Gastroesophageal sphincter (tissue), 4 donors: ENCODE results near the gene TLCD1. TPM values are rescaled to one million over a fixed set of nuclear protein-coding genes. Genes with fewer than 3 reads are reported as not detected.

ENCODE experiments used
- ATAC-seq: fragments of 150-250 bp; one replicate; pipeline ENCODE4 v1.9.1; 2016; ENCODE audit warnings: mild to moderate bottlenecking, moderate library complexity
- H3K27ac ChIP-seq, 4 donors: fragments of 200-600 bp; sonication (generic) in 3 of 4; 1 replicate in 3 of 4; 2 replicates in 1 of 4; pipeline ENCODE4 v1.5.1; 2016 to 2019
- H3K27me3 ChIP-seq: fragments of 200-600 bp; sonication (generic); one replicate; pipeline ENCODE4 v1.5.1; 2019
- H3K36me3 ChIP-seq, 2 donors: fragments of 200-600 bp; sonication (generic); one replicate each; pipeline ENCODE4 v1.5.1; 2019; ENCODE audit warnings: control low read depth in 1 of 2
- H3K4me1 ChIP-seq, 3 donors: fragments of 200-600 bp; sonication (generic); 1 replicate in 2 of 3; 2 replicates in 1 of 3; pipeline ENCODE4 v1.5.1; 2016 to 2019; ENCODE audit warnings: control low read depth in 2 of 3
- H3K4me3 ChIP-seq, 2 donors: fragments of 200-600 bp; sonication (generic); one replicate each; pipeline ENCODE4 v1.5.1; 2019; ENCODE audit warnings: mild to moderate bottlenecking in 1 of 2, moderate library complexity in 1 of 2
- H3K9me3 ChIP-seq, 3 donors: fragments of 200-600 bp; sonication (generic); one replicate each; pipeline ENCODE4 v1.5.1; 2017 to 2019; ENCODE audit warnings: control low read depth in 2 of 3
- CTCF ChIP-seq, 4 experiments: fragments of 200-600 bp in 2 of 4; fragments of 450-650 bp in 2 of 4; sonication (generic) in 1 of 4; IDR thresholded peaks; one replicate each; pipeline ENCODE4 v1.5.1; 2017 to 2019; ENCODE audit warnings: antibody characterized with exemption in 4 of 4, mild to moderate bottlenecking in 2 of 4, moderate library complexity in 2 of 4
- EP300 ChIP-seq: sonication (generic); formaldehyde crosslinking; IDR thresholded peaks from one replicate; pipeline ENCODE4 v1.6.1; 2017; ENCODE audit warnings: antibody characterized with exemption, mild to moderate bottlenecking
- POLR2A ChIP-seq, 2 donors: fragments of 450-650 bp; IDR thresholded peaks; one replicate each; pipeline ENCODE4 v1.6.1; 2017; ENCODE audit warnings: antibody characterized with exemption in 2 of 2, mild to moderate bottlenecking in 2 of 2, moderate library complexity in 1 of 2
- POLR2AphosphoS5 ChIP-seq: sonication (generic); formaldehyde crosslinking; IDR thresholded peaks from one replicate; pipeline ENCODE4 v1.6.1; 2017; ENCODE audit warnings: antibody characterized with exemption
- WGBS, 2 donors: methylation state at CpG; one replicate each; pipeline ENCODE4 v1.1.5; 2018; ENCODE audit warnings: low coverage in 1 of 2; 5-methylcytosine and 5-hydroxymethylcytosine counted together
- small RNA-seq, 4 donors: library from RNA; depleted of rRNA; stranded (forward); fragments of <200 nt; gene quantifications; one replicate each; pipeline ENCODE3, GENCODE V24; 2016
- total RNA-seq, 4 donors: library from RNA; depleted of rRNA; stranded (reverse); fragments of >200 nt; gene quantifications; one replicate each; pipeline ENCODE4 v1.1.0, GENCODE V29; 2016

TLCD1 gene
- total RNA-seq, 4 donors from 2014 or later = 1.1 to 2.8 TPM; not detected in 2

- Histone ChIP-seq H3K36me3 (peaks cover 9 to 100% of the 10 kb centered on the region in 2 donors), H3K27me3 (no peaks in the 10 kb centered on the region), H3K27ac (no peak overlapping the region), H3K9me3 (no peaks in the 10 kb centered on the region), H3K4me3 (no peak overlapping the region), H3K4me1 (no peaks in the 10 kb centered on the region)
- TF ChIP-seq POLR2AphosphoS5 (no peak), POLR2A (IDR thresholded peaks at IDR 0.05) (no peak), EP300 (no peak), CTCF (IDR thresholded peaks at IDR 0.05) (no peak)
- 90 to 93% methylated on average over 2 to 5 of the region's 5 CpGs for WGBS, 2 donors
- ATAC-seq = no peak
Observed at GRCh38 chr17:28685366-28685765, 40.7 kb downstream of the TLCD1 start.

DNA sequence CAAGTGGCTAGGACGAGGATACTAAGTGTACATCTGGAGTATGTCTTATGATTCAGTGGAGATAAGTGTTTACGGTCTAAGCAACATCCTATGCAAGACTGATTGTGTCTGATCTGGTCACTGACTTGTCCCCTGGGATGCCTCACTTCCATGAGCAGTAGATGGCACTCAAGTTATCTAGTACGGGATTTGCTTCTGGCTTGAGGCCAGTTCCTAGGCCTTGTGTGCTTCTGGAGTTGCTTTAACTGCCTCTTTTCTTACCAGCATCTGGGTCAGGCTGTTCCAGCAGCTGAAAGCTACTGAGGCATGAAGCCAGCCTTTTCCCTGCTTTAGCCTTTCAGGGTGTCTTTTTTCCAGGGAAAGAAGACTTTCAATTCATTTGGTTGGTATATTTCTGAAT is 41.1 kb downstream of the TLCD1 start:
- ATAC-seq = no peak
- Histone ChIP-seq H3K9me3 (no peaks in the 10 kb centered on the region), H3K4me3 (no peak overlapping the region), H3K36me3 (peaks cover 9 to 100% of the 10 kb centered on the region in 2 donors), H3K27me3 (no peaks in the 10 kb centered on the region), H3K4me1 (no peaks in the 10 kb centered on the region), H3K27ac (no peak overlapping the region)
- WGBS, 2 donors = 10 to 38% methylated on average over 1 to 3 of the region's 3 CpGs
- TF ChIP-seq EP300 (no peak), CTCF (IDR thresholded peaks at IDR 0.05) (no peak), POLR2AphosphoS5 (no peak), POLR2A (IDR thresholded peaks at IDR 0.05) (no peak)

- no peak overlapping the region for H3K4me3 ChIP-seq
- H3K9me3 ChIP-seq = no peaks in the 10 kb centered on the region
- no peak for TF ChIP-seq POLR2A (IDR thresholded peaks at IDR 0.05)
- TF ChIP-seq POLR2AphosphoS5 = no peak
- TF ChIP-seq EP300 = no peak
- TF ChIP-seq CTCF (IDR thresholded peaks at IDR 0.05) = no peak
- H3K27me3 ChIP-seq = no peaks in the 10 kb centered on the region
- whole genome bisulfite sequencing, 2 donors = 90% methylated on average over 2 of the region's 11 CpGs; no CpG with 5 or more reads in 1 of the 2 donors
- no peaks in the 10 kb centered on the region for H3K4me1 ChIP-seq
- no peak for ATAC-seq
- no peak overlapping the region for H3K27ac ChIP-seq
- peaks cover 6 to 100% of the 10 kb centered on the region in 2 donors for H3K36me3 ChIP-seq
Observed at GRCh38 chr17:28682655-28683054, 43.4 kb downstream of the TLCD1 start.

- 81 to 87% methylated on average over 4 to 6 of the region's 7 CpGs for WGBS, 2 donors
- no peaks in the 10 kb centered on the region for H3K4me1 ChIP-seq
- TF ChIP-seq POLR2AphosphoS5 (no peak), CTCF (IDR thresholded peaks at IDR 0.05) (no peak), POLR2A (IDR thresholded peaks at IDR 0.05) (no peak), EP300 (no peak)
- no peak overlapping the region for H3K4me3 ChIP-seq
- H3K36me3 ChIP-seq = peaks cover 6 to 100% of the 10 kb centered on the region in 2 donors
- no peak for ATAC-seq
- H3K27me3 ChIP-seq = no peaks in the 10 kb centered on the region
- no peaks in the 10 kb centered on the region for H3K9me3 ChIP-seq
- H3K27ac ChIP-seq = no peak overlapping the region
Observed at GRCh38 chr17:28675980-28676379, 50.1 kb downstream of the TLCD1 start.

GRCh38 chr17:28675490-28675889 is 50.5 kb downstream of the TLCD1 start:
- H3K4me3 ChIP-seq = no peak overlapping the region
- ATAC-seq = no peak
- H3K27me3 ChIP-seq = no peaks in the 10 kb centered on the region
- H3K36me3 ChIP-seq = peaks cover 6 to 100% of the 10 kb centered on the region in 2 donors
- TF ChIP-seq POLR2AphosphoS5 (no peak), CTCF (IDR thresholded peaks at IDR 0.05) (no peak), EP300 (no peak), POLR2A (IDR thresholded peaks at IDR 0.05) (no peak)
- no peak overlapping the region for H3K27ac ChIP-seq
- no peaks in the 10 kb centered on the region for H3K9me3 ChIP-seq
- H3K4me1 ChIP-seq = no peaks in the 10 kb centered on the region
- WGBS, 2 donors = 68 to 75% methylated on average over 3 of the region's 3 CpGs

Small RNA genes lying within 50 kb of the gene (small RNA-seq; reads per million reads assigned to genes)
- gene SNORD42A (0 reads per million in 4 donors), gene SNORD42B (0 reads per million in 4 donors), gene SNORD4A (0 reads per million in 4 donors), gene SNORD4B (0 reads per million in 4 donors)

Other genes starting within 250 kb of the TLCD1 start
- gene FOXN1, start 219.9 kb downstream of the TLCD1 start, total RNA-seq = under 1 TPM in 1 of 4 donors, not detected in 3; 0.15 TPM
- gene UNC119, start 173.6 kb downstream of the TLCD1 start, total RNA-seq = 10 to 100 TPM; 17.5 to 28.7 (median 20.3) TPM
- gene PIGS, start 154.7 kb downstream of the TLCD1 start, total RNA-seq = 10 to 100 TPM; 40.8 to 90.4 (median 64.5) TPM
- 10 to 100 TPM; 29.1 to 46.5 (median 37.7) TPM for gene ALDOC, start 149.3 kb downstream of the TLCD1 start, total RNA-seq
- gene SPAG5, start 127.2 kb downstream of the TLCD1 start, total RNA-seq = 1 to 10 TPM; 1.4 to 4.9 (median 2.6) TPM
- 1 to 10 TPM in 3 of 4 donors, under 1 TPM in 1; 0.59 to 8.1 (median 3.1) TPM for gene RSKR, start 112.0 kb downstream of the TLCD1 start, total RNA-seq
- 100 to 1,000 TPM in 3 of 4 donors, 10 to 100 TPM in 1; 97.5 to 116 (median 106) TPM for gene BLTP2, start 81.1 kb downstream of the TLCD1 start, total RNA-seq
- 10 to 100 TPM; 29.5 to 43.2 (median 36.1) TPM for gene SDF2, start 64.3 kb downstream of the TLCD1 start, total RNA-seq
- gene SUPT6H, start 64.0 kb downstream of the TLCD1 start, total RNA-seq = 10 to 100 TPM; 48.7 to 87.3 (median 71.9) TPM
- 1 to 10 TPM in 2 of 4 donors, under 1 TPM in 1, not detected in 1; 0.40 to 1.9 (median 1.1) TPM for gene PROCA1, start 14.3 kb downstream of the TLCD1 start, total RNA-seq
- 100 to 1,000 TPM; 185 to 219 (median 196) TPM for gene RAB34, start 8.4 kb downstream of the TLCD1 start, total RNA-seq
- 100 to 1,000 TPM; 317 to 834 (median 683) TPM for gene RPL23A, start 6.2 kb downstream of the TLCD1 start, total RNA-seq
- 1 to 10 TPM in 2 of 4 donors, under 1 TPM in 1, not detected in 1; 0.94 to 2.0 (median 1.8) TPM for gene NEK8, start 2.6 kb upstream of the TLCD1 start, total RNA-seq
- 10 to 100 TPM in 1 of 4 donors, 1 to 10 TPM in 3; 3.4 to 10.8 (median 4.7) TPM for gene TRAF4, start 17.8 kb upstream of the TLCD1 start, total RNA-seq
- 10 to 100 TPM; 15.5 to 47.6 (median 21.6) TPM for gene FAM222B, start 116.6 kb upstream of the TLCD1 start, total RNA-seq
- gene ERAL1, start 128.8 kb upstream of the TLCD1 start, total RNA-seq = 10 to 100 TPM; 25.8 to 48.3 (median 29.2) TPM
- 100 to 1,000 TPM in 2 of 4 donors, 10 to 100 TPM in 2; 71.6 to 107 (median 91.2) TPM for gene FLOT2, start 171.5 kb upstream of the TLCD1 start, total RNA-seq
- gene DHRS13, start 176.8 kb upstream of the TLCD1 start, total RNA-seq = 1 to 10 TPM; 3.9 to 6.5 (median 5.2) TPM
- gene PHF12, start 225.3 kb upstream of the TLCD1 start, total RNA-seq = 10 to 100 TPM; 20.2 to 46.9 (median 37.8) TPM